Ascending aorta (tissue), 2 donors: Measurements from ENCODE around the gene CNR1. TPM values are rescaled to one million over a fixed set of nuclear protein-coding genes. Genes with fewer than 3 reads are reported as not detected.

Experiments used
- DNase-seq, 2 donors: peaks; one replicate each; pipeline ENCODE4 v3.0.0-alpha.2; 2019; ENCODE audit warnings: low spot score in 2 of 2
- H3K27ac ChIP-seq, 2 donors: fragments of 200-600 bp; sonication (generic); one replicate each; pipeline ENCODE4 v1.5.1; 2016 to 2017; ENCODE audit warnings: mild to moderate bottlenecking in 1 of 2
- H3K27me3 ChIP-seq: fragments of 200-600 bp; sonication (generic); one replicate; pipeline ENCODE4 v1.5.1; 2017
- H3K36me3 ChIP-seq, 2 donors: fragments of 200-600 bp; sonication (generic); one replicate each; pipeline ENCODE4 v1.5.1; 2016
- H3K4me1 ChIP-seq, 2 donors: fragments of 200-600 bp; sonication (generic); one replicate each; pipeline ENCODE4 v1.5.1; 2016 to 2017; ENCODE audit warnings: mild to moderate bottlenecking in 1 of 2
- H3K4me3 ChIP-seq, 2 donors: fragments of 200-600 bp; sonication (generic); one replicate each; pipeline ENCODE4 v1.5.1; 2016 to 2017; ENCODE audit warnings: mild to moderate bottlenecking in 1 of 2
- H3K9me3 ChIP-seq, 2 donors: fragments of 200-600 bp; sonication (generic); one replicate each; pipeline ENCODE4 v1.5.1; 2016
- intact Hi-C: fragments of 100-400 bp; cut with DNase I; formaldehyde crosslinking; loops from one replicate; pipeline ENCODE4 v1.15.1; 2023
- total RNA-seq: library from RNA; depleted of rRNA; stranded (reverse); fragments of >200 nt; gene quantifications from one replicate; pipeline ENCODE4 v1.1.0, GENCODE V29; 2016
- TF ChIP-seq, protein P1 (sequence below), 3 experiments: fragments of 200-600 bp in 2 of 3; fragments of 450-650 bp in 1 of 3; sonication (generic) in 2 of 3; IDR thresholded peaks; one replicate each; pipeline ENCODE4 v1.5.1; 2016 to 2019; ENCODE audit warnings: antibody characterized with exemption in 3 of 3, mild to moderate bottlenecking in 1 of 3, moderate library complexity in 1 of 3

CNR1 gene
- total RNA-seq, 1 donor from 2014 or later: 35.0 TPM

DNA sequence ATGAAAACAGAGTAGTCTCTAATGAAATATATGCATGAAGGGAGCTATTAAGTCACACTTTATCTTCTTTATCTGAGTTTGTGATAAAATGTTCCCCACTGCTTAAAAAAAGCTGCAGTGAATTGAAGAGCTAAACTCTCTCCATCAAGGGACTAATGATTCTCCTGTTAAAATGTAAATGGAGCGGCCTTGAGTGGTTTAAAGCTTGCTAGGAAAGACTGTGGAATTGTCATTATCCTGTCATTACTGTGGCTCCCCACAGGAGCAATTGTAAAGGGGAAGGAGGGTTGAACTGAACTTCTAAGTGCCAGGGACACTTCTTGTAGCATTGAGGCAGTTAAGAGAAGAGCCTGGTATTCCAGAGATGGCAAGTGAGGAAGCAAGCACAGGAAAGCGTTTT lies 17.3 kb upstream of the CNR1 start:
- DNase-seq: no peak
- Histone ChIP-seq H3K4me3 (no peak overlapping the region), H3K27ac (no peak overlapping the region), H3K4me1 (no peaks in the 10 kb centered on the region), H3K9me3 (no peaks in the 10 kb centered on the region), H3K36me3 (no peaks in the 10 kb centered on the region), H3K27me3 (no peaks in the 10 kb centered on the region)
- intact Hi-C loops: no loop called here
- TF ChIP-seq, protein P1, sequence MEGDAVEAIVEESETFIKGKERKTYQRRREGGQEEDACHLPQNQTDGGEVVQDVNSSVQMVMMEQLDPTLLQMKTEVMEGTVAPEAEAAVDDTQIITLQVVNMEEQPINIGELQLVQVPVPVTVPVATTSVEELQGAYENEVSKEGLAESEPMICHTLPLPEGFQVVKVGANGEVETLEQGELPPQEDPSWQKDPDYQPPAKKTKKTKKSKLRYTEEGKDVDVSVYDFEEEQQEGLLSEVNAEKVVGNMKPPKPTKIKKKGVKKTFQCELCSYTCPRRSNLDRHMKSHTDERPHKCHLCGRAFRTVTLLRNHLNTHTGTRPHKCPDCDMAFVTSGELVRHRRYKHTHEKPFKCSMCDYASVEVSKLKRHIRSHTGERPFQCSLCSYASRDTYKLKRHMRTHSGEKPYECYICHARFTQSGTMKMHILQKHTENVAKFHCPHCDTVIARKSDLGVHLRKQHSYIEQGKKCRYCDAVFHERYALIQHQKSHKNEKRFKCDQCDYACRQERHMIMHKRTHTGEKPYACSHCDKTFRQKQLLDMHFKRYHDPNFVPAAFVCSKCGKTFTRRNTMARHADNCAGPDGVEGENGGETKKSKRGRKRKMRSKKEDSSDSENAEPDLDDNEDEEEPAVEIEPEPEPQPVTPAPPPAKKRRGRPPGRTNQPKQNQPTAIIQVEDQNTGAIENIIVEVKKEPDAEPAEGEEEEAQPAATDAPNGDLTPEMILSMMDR (IDR thresholded peaks at IDR 0.05): no peak

- no peaks in the 10 kb centered on the region for H3K27me3 ChIP-seq
- H3K36me3 ChIP-seq: no peaks in the 10 kb centered on the region
- no peak overlapping the region for H3K4me3 ChIP-seq
- no peaks in the 10 kb centered on the region for H3K9me3 ChIP-seq
- no peaks in the 10 kb centered on the region for H3K4me1 ChIP-seq
- H3K27ac ChIP-seq: no peak overlapping the region
- no peak for DNase-seq
- intact Hi-C loops: no loop called here
- TF ChIP-seq, protein P1 (IDR thresholded peaks at IDR 0.05): no peak
Observed at GRCh38 chr6:88179692-88180091, 13.5 kb upstream of the CNR1 start.

- no peaks in the 10 kb centered on the region for H3K27me3 ChIP-seq
- intact Hi-C loops: no loop called here
- no peak overlapping the region for H3K27ac ChIP-seq
- DNase-seq: no peak
- H3K4me1 ChIP-seq: no peaks in the 10 kb centered on the region
- TF ChIP-seq, protein P1 (IDR thresholded peaks at IDR 0.05): no peak
- H3K36me3 ChIP-seq: no peaks in the 10 kb centered on the region
- H3K9me3 ChIP-seq: no peaks in the 10 kb centered on the region
- no peak overlapping the region for H3K4me3 ChIP-seq
Observed at GRCh38 chr6:88177961-88178464, 11.9 kb upstream of the CNR1 start.

- Histone ChIP-seq H3K9me3 (no peaks in the 10 kb centered on the region), H3K4me3 (no peak overlapping the region), H3K27me3 (no peaks in the 10 kb centered on the region), H3K36me3 (no peaks in the 10 kb centered on the region), H3K4me1 (no peaks in the 10 kb centered on the region), H3K27ac (no peak overlapping the region)
- TF ChIP-seq, protein P1 (IDR thresholded peaks at IDR 0.05): no peak
- intact Hi-C loops: no loop called here
- DNase-seq: no peak
Observed at GRCh38 chr6:88174906-88175305, 8.8 kb upstream of the CNR1 start.

DNA sequence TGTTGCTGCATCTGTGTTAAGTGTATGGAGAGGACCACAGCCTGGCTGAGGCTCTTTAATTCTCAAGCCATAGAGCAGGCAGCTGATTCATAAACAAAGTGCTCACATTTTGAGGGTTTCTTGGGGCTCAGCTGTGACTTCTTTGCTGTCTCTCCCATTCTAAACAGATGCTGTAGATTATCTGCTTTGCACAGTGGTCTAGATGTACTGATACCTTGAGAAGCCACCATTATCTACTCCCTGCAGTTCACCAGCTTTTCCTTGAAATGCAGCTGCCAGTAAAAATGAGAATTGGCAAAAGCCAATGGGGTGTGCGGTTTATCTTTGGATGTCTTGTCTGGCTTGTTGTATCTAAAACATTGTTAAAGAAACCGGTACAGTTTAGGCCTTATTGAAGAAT lies 5.2 kb upstream of the CNR1 start:
- no peaks in the 10 kb centered on the region for H3K36me3 ChIP-seq
- no peak for DNase-seq
- H3K27ac ChIP-seq: no peak overlapping the region
- no peak overlapping the region for H3K4me3 ChIP-seq
- H3K27me3 ChIP-seq: peaks cover 6% of the 10 kb centered on the region
- intact Hi-C loops: no loop called here
- TF ChIP-seq, protein P1 (IDR thresholded peaks at IDR 0.05): no peak
- H3K9me3 ChIP-seq: no peaks in the 10 kb centered on the region
- H3K4me1 ChIP-seq: no peaks in the 10 kb centered on the region

DNA sequence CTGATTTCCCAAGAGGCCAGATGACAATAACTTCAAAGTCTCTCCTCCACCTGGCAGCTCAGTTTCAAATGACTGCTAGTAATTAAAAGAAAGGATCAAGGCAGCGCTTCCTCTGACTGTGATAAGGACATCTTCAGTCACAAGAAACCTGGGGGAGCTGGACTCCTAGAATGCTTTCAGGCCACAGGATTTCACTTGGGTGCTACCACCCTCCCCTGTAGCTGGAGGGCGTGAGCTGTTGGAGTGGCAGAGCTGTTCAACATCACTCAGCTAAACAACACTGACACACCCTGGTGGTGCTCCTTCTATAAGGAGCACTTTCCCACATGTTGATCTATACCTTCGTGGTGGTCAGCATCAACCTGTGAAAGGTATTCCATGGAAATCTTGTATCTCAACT lies 2.2 kb upstream of the CNR1 start:
- Histone ChIP-seq H3K36me3 (no peaks in the 10 kb centered on the region), H3K4me3 (no peak overlapping the region), H3K9me3 (no peaks in the 10 kb centered on the region), H3K27me3 (peaks cover 11% of the 10 kb centered on the region), H3K27ac (no peak overlapping the region), H3K4me1 (peaks cover 0 to 3% of the 10 kb centered on the region in 2 donors)
- no peak for DNase-seq
- intact Hi-C loops: loop anchor here (5.0 to 10.0 kb wide), 5 partner anchors 196 to 696 kb away; no protein-coding TSS in a partner anchor
- TF ChIP-seq, protein P1 (IDR thresholded peaks at IDR 0.05): no peak
